Stimulated activated CD8-positive, alpha-beta memory T cell treated with anti-CD3 and anti-CD28 coated beads, Interleukin-15, amount 100 ng/mL, for 1 hour (primary cell): ENCODE data around the gene SLBP.

Experiments
- DNase-seq: peaks from one replicate; pipeline ENCODE4 v3.0.0-alpha.2; 2020; ENCODE audit warnings: low read depth

Gene SLBP

GRCh38 chr4:1651609-1652008 is 60.5 kb downstream of the SLBP start:
- DNase-seq: no peak

- DNase-seq: no peak
These were observed 63.2 kb downstream of the SLBP start for GRCh38 chr4:1648962-1649361.

- DNase-seq: no peak
These were observed 64.7 kb downstream of the SLBP start for GRCh38 chr4:1647432-1647831.

DNA sequence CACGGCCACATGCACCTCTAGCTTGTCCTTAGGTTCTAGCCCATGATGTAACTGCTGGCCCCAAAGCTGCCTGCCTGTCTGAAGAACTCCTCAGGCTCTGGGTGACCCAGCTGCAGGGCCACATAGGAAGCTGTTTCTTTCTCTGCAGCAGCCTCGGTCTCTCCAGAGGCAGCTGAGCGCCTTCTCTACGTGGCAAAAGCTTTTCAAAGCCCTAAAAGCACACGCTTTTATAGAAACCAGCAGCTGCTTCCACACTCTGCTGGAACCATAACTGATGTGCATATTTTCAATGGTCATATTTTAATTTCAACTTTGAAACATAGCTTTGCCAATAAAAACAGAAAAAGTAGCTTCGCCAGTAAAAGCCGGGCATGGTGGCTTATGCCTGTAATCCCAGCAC is 65.4 kb downstream of the SLBP start:
- no peak for DNase-seq

- no peak for DNase-seq
These were observed 67.0 kb downstream of the SLBP start for GRCh38 chr4:1644891-1645657.

- no peak for DNase-seq
These were observed 68.0 kb downstream of the SLBP start for GRCh38 chr4:1643971-1644735.
